ENCODE measurements around the gene PLA2G15.

- TF ChIP-seq GLIS2 (tag by site-specific recombination; IDR thresholded peaks at IDR 0.05), result no peak
- TF ChIP-seq ZNF596 (tag by site-specific recombination; IDR thresholded peaks at IDR 0.05), result no peak
These were observed 2.0 kb upstream of the PLA2G15 start for GRCh38 chr16:68242926-68243858.

All from HEK293 (cell line).